Bronchial epithelial cell (primary cell): ENCODE data around the gene EFNA1. TPM values are rescaled to one million over a fixed set of nuclear protein-coding genes. Genes with fewer than 3 reads are reported as not detected.
A peak's percentile ranks its signal among the peaks of the same experiment; 100 is the strongest.
"Not testable (repeated sequence)": the region's sequence is repeated elsewhere in the genome, so short reads cannot be mapped to it uniquely, and the experiment has no call there.

Source experiments
- DNase-seq: peaks from one replicate; pipeline ENCODE4 v3.0.0-alpha.2; 2010; ENCODE audit warnings: low read depth
- FAIRE-seq: peaks from 2 replicates; lab custom pipeline; 2011; peaks lifted over from hg19 to GRCh38; lab: Jason Lieb, UNC
- H3K27me3 ChIP-seq: 2 replicates; pipeline ENCODE4 v1.5.1; 2011; ENCODE audit warnings: low read length; ENCODE audit not compliant: control insufficient read depth, insufficient read depth
- H3K36me3 ChIP-seq: 2 replicates; pipeline ENCODE4 v1.5.1; 2011; ENCODE audit warnings: low read length; ENCODE audit not compliant: control insufficient read depth, insufficient read depth
- H3K4me3 ChIP-seq: 2 replicates; pipeline ENCODE4 v1.5.1; 2011; ENCODE audit warnings: mild to moderate bottlenecking, low read depth, low read length, control low read depth
- total RNA-seq: library from RNA; depleted of rRNA; stranded (reverse); fragments of >200 nt; gene quantifications from 2 replicates; pipeline ENCODE4 v1.2.1, GENCODE V29; 2014
- TF ChIP-seq, protein P1 (sequence below): IDR thresholded peaks from 2 replicates; pipeline ENCODE4 v1.5.1; 2011; ENCODE audit warnings: mild to moderate bottlenecking, moderate library complexity, low read length, control low read depth, inconsistent platforms; ENCODE audit not compliant: insufficient read depth, severe bottlenecking

EFNA1 gene
- total RNA-seq, 1 donor from 2014 or later: 31.9 TPM

DNA sequence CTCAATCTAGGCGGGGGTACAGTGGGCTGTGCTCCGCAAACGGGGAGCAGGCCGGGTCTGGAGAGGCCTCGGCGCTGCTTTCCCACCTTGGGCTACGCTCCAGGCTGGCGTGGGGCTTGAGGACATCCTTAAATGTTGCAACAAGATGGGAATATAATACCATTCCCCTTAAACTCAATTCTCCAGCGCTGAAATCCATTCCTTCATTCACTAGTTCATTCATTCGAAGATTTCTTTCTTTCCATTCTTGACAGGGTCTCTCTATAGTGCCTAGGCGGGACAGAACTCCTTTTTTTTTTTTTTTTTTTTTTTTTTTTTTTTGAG, 12.9 kb downstream of the EFNA1 start:
- DNase-seq (no peak), FAIRE-seq (no peak)

DNA sequence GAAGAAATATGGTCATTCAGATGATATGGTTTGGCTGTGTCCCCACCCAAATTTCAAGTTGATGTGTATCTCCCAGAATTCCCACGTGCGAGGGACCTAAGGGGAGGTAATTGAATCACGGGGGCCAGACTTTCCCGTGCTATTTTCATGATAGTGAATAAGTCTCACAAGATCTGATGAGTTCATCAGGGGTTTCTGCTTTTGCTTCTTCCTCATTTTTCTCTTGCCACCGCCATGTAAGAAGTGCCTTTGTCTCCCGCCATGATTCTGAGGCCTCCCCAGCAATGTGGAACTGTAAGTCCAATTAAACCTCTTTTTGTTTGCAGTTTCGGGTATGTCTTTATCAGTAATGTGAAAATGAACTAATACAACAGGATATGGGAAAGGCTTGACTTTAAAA, 14.1 kb downstream of the EFNA1 start:
- Histone ChIP-seq H3K36me3 (no peaks in the 10 kb centered on the region), H3K4me3 (no peak overlapping the region), H3K27me3 (no peaks in the 10 kb centered on the region)
- FAIRE-seq (no peak), DNase-seq (no peak)
- TF ChIP-seq, protein P1, sequence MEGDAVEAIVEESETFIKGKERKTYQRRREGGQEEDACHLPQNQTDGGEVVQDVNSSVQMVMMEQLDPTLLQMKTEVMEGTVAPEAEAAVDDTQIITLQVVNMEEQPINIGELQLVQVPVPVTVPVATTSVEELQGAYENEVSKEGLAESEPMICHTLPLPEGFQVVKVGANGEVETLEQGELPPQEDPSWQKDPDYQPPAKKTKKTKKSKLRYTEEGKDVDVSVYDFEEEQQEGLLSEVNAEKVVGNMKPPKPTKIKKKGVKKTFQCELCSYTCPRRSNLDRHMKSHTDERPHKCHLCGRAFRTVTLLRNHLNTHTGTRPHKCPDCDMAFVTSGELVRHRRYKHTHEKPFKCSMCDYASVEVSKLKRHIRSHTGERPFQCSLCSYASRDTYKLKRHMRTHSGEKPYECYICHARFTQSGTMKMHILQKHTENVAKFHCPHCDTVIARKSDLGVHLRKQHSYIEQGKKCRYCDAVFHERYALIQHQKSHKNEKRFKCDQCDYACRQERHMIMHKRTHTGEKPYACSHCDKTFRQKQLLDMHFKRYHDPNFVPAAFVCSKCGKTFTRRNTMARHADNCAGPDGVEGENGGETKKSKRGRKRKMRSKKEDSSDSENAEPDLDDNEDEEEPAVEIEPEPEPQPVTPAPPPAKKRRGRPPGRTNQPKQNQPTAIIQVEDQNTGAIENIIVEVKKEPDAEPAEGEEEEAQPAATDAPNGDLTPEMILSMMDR: no peak

More for the DNA sequence above, 12.9 kb downstream of the EFNA1 start:
- no peaks in the 10 kb centered on the region for H3K36me3 ChIP-seq
- peak overlapping the region; percentile 81 for H3K4me3 ChIP-seq
- no peaks in the 10 kb centered on the region for H3K27me3 ChIP-seq
- TF ChIP-seq, protein P1: no peak

DNA sequence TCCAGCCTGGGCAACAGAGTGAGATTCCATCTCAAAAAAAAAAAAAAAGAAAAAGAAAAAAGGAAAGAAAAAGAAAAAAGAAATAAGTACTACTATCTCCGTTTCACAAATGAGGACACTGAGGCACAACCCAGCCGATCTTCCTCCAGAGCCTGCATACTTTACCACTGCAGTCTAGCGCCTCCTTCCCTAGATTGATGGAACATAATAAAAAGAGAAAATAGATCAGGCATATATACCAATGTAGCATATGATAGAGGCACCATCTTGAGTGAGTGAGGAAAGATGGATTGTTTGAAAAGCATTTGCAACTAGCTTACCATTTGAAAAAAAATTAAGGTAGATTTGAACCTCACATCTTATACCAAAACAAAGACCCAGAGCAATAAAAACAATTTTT, 17.8 kb downstream of the EFNA1 start:
- Histone ChIP-seq H3K27me3 (no peaks in the 10 kb centered on the region), H3K4me3 (no peak overlapping the region), H3K36me3 (no peaks in the 10 kb centered on the region)
- TF ChIP-seq, protein P1: no peak
- DNase-seq (no peak), FAIRE-seq (no peak)

DNA sequence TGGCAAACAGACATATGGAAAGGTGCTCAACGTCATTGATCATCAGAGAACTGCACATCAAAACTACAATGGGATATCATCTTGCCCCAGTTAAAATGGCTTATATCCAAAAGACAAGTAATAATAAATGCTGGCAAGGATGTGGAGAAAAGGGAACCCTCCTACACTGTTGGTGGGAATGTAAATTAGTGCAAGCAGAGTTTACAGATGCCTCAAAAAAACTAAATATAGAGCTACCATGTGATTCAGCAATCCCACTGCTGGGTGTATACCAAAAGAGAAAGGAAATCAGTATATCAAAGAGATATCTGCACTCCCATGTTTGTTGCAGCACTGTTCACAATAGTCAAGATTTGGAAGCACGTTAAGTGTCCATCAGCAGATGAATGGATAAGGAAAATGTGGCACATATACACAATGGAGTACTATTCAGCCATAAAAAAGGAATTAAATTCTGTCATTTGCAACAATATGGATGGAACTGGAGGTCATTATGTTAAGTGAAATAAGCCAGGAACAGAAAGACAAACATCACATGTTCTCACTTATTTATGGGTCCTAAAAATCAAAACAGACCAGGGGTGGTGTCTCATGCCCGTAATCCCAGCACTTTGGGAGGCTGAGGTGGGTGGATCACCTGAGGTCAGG, 28.4 kb downstream of the EFNA1 start:
- not testable (repeated sequence) for FAIRE-seq, H3K4me3 ChIP-seq, H3K36me3 ChIP-seq, DNase-seq, H3K27me3 ChIP-seq

DNA sequence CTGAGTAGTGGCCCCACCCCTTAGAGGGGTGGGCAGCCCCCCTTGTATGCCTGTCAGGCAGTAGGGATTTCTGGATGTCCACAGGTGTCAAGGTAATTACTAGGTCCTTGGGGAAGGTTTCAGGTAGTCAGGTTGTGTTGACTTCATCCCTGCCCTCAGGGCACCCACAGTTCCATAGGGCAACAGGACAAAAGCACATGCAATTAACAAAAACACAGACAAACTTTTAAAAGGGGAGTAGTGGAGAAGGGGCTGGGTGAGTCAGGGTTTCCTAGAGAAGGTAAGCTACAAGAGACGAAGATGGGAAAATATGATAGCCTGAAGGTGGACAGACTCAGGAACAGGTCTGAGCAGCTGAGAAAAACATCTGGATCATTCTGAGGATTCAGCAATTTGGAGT, 31.3 kb downstream of the EFNA1 start:
- TF ChIP-seq, protein P1: no peak
- FAIRE-seq (no peak), DNase-seq (no peak)
- no peaks in the 10 kb centered on the region for H3K27me3 ChIP-seq
- no peaks in the 10 kb centered on the region for H3K36me3 ChIP-seq
- no peak overlapping the region for H3K4me3 ChIP-seq

DNA sequence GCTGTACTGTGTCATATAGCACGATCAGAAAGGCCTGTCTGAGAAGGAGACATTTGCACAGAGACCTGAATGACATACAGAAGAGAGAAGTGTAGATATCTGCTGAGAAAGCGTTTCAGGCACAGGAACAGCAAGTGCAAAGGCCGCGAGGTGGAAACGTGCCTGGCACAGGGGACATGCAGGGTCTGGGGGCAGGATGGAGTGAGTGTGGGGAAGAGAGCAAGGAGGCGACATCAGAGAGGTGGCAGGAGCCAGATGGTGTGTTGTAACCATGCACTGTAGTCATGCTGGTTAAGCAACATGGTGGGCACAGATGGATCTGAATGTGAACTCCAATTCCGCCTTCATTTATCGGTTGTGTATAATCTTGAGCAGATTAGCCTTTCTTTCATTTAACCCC, 32.5 kb downstream of the EFNA1 start:
- no peaks in the 10 kb centered on the region for H3K27me3 ChIP-seq
- FAIRE-seq (no peak), DNase-seq (no peak)
- no peak overlapping the region for H3K4me3 ChIP-seq
- H3K36me3 ChIP-seq: no peaks in the 10 kb centered on the region
- TF ChIP-seq, protein P1: no peak

DNA sequence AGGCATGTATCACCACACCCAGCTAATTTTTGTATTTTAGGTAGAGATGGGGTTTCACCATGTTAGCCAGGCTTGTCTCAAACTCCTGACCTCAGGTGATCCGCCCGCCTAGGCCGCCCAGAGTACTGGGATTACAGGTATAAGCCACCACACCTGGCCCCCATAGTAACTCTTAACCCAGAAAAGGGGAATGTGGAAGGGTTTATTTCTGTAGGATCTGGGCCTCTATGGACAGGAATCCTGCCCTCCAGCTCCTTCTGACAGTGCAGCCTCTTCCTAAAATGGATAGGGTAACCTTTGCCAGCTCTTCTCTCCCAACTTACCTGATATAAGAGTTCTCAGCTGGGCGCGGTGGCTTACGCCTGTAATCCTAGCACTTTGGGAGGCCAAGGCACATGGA, 35.0 kb downstream of the EFNA1 start:
- not testable (repeated sequence) for H3K27me3 ChIP-seq, DNase-seq, FAIRE-seq, H3K36me3 ChIP-seq, H3K4me3 ChIP-seq

DNA sequence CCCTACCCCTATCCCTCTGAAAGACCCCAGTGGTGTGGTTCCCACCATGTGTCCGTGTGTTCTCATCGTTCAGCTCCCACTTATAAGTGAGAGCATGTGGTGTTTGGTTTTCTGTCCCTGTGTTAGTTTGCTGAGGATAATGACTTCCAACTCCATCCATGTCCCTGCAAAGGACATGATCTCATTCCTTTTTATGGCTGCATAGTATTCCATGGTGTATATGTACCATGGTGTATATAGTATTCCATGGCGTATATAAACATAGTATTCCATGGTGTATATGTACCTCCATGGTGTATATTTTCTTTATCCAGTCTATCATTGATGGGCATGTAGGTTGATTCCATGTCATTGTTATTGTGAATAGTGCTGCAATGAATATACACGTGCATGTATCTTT, 36.1 kb downstream of the EFNA1 start:
- DNase-seq, H3K4me3 ChIP-seq, H3K27me3 ChIP-seq, H3K36me3 ChIP-seq, FAIRE-seq: not testable (repeated sequence)

DNA sequence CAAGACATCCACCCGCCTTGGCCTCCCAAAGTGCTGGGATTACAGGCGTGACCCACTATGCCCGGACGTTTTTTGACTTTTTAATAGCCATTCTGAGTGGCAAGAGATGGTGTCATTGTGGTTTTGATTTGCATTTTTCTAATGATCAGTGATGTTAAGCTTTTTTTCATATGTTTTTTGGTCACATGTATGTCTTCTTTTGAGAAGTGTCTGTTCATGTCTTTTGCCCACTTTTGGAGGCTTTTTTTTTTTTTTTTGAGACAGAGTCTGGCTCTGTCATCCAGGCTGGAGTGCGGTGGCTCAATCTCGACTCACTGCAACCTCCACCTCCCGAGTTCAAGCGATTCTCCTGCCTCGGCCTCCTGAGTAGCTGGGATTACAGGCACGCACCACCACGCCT, 36.9 kb downstream of the EFNA1 start:
- DNase-seq, H3K27me3 ChIP-seq, H3K36me3 ChIP-seq, H3K4me3 ChIP-seq, FAIRE-seq: not testable (repeated sequence)
